ENCODE data around the gene THBS3. TPM values are rescaled to one million over a fixed set of nuclear protein-coding genes. Genes with fewer than 3 reads are reported as not detected.

Gene THBS3
- total and polyA plus RNA-seq, 9 of the 15 experiments (the other 6 are each of a cell fraction or from before 2014, with no cell fraction given), result 0.59 to 8.3 (median 3.2) TPM

DNA sequence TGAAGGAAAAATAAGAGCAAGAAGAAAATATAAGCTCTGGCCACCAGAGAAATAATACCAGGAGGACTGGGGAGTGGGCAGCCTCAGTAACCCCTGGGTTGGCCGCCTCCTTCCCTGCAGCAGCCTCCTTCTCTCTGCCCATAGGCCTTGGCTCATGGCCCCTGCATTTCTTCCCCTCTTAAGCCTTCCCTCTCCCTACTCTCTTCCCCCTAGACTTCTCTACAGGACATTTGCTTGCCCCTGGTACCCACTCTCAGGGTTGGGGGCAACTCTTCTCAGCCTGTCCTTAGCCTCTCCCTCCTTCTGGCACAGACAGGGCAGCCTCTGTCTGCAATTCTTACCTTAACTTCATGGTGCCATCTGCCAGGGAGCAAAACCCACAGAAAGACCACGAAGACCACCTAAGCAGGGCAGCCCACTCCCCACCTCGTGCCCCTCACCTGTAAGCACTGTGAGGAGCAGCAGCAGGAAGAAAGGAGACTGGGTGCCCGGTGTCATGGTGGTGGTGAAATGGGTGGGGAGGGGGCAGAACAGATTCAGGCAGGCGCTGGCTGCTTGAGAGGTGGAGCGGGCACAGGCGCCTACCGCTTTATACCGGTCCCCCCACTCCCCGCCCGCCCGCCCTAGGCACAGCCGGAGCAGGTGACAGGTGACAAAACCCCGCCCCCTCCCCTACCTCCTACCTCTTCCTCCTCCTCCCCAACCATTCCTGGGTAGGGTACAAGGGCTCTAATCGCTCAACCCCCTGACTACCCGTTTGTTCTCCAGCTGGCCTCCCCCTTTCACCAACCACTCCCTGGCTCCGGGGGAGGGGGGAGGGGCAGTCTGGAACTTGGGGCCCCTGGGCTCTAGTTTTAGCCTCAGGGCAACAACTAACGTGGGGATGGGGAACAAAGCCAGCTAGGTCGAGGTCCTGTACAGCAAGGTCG is 15.1 kb downstream of the THBS3 start (continued):
- TF ChIP-seq, protein P1, sequence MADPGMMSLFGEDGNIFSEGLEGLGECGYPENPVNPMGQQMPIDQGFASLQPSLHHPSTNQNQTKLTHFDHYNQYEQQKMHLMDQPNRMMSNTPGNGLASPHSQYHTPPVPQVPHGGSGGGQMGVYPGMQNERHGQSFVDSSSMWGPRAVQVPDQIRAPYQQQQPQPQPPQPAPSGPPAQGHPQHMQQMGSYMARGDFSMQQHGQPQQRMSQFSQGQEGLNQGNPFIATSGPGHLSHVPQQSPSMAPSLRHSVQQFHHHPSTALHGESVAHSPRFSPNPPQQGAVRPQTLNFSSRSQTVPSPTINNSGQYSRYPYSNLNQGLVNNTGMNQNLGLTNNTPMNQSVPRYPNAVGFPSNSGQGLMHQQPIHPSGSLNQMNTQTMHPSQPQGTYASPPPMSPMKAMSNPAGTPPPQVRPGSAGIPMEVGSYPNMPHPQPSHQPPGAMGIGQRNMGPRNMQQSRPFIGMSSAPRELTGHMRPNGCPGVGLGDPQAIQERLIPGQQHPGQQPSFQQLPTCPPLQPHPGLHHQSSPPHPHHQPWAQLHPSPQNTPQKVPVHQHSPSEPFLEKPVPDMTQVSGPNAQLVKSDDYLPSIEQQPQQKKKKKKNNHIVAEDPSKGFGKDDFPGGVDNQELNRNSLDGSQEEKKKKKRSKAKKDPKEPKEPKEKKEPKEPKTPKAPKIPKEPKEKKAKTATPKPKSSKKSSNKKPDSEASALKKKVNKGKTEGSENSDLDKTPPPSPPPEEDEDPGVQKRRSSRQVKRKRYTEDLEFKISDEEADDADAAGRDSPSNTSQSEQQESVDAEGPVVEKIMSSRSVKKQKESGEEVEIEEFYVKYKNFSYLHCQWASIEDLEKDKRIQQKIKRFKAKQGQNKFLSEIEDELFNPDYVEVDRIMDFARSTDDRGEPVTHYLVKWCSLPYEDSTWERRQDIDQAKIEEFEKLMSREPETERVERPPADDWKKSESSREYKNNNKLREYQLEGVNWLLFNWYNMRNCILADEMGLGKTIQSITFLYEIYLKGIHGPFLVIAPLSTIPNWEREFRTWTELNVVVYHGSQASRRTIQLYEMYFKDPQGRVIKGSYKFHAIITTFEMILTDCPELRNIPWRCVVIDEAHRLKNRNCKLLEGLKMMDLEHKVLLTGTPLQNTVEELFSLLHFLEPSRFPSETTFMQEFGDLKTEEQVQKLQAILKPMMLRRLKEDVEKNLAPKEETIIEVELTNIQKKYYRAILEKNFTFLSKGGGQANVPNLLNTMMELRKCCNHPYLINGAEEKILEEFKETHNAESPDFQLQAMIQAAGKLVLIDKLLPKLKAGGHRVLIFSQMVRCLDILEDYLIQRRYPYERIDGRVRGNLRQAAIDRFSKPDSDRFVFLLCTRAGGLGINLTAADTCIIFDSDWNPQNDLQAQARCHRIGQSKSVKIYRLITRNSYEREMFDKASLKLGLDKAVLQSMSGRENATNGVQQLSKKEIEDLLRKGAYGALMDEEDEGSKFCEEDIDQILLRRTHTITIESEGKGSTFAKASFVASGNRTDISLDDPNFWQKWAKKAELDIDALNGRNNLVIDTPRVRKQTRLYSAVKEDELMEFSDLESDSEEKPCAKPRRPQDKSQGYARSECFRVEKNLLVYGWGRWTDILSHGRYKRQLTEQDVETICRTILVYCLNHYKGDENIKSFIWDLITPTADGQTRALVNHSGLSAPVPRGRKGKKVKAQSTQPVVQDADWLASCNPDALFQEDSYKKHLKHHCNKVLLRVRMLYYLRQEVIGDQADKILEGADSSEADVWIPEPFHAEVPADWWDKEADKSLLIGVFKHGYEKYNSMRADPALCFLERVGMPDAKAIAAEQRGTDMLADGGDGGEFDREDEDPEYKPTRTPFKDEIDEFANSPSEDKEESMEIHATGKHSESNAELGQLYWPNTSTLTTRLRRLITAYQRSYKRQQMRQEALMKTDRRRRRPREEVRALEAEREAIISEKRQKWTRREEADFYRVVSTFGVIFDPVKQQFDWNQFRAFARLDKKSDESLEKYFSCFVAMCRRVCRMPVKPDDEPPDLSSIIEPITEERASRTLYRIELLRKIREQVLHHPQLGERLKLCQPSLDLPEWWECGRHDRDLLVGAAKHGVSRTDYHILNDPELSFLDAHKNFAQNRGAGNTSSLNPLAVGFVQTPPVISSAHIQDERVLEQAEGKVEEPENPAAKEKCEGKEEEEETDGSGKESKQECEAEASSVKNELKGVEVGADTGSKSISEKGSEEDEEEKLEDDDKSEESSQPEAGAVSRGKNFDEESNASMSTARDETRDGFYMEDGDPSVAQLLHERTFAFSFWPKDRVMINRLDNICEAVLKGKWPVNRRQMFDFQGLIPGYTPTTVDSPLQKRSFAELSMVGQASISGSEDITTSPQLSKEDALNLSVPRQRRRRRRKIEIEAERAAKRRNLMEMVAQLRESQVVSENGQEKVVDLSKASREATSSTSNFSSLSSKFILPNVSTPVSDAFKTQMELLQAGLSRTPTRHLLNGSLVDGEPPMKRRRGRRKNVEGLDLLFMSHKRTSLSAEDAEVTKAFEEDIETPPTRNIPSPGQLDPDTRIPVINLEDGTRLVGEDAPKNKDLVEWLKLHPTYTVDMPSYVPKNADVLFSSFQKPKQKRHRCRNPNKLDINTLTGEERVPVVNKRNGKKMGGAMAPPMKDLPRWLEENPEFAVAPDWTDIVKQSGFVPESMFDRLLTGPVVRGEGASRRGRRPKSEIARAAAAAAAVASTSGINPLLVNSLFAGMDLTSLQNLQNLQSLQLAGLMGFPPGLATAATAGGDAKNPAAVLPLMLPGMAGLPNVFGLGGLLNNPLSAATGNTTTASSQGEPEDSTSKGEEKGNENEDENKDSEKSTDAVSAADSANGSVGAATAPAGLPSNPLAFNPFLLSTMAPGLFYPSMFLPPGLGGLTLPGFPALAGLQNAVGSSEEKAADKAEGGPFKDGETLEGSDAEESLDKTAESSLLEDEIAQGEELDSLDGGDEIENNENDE (IDR thresholded peaks at IDR 0.05; ENCODE audit: low read depth, low read length), result no peak
- TF ChIP-seq NFE2L1 (tag; IDR thresholded peaks at IDR 0.05; ENCODE audit: borderline replicate concordance, low read depth) (no peak), ETV1 (tag; conservative IDR thresholded peaks at IDR 0.05; ENCODE audit: low read depth) (no peak), BACH1 (tag; IDR thresholded peaks at IDR 0.05) (no peak), HDGF (IDR thresholded peaks at IDR 0.05) (0 out of 2 replicates have a peak, but pooled peaks have one; percentile 31), E2F5 (CRISPR knock-in tag; IDR thresholded peaks at IDR 0.05) (no peak), NCOA4 (IDR thresholded peaks at IDR 0.05; ENCODE audit: partially characterized antibody) (no peak), ASH1L (IDR thresholded peaks at IDR 0.05; ENCODE audit: borderline replicate concordance, low read depth, partially characterized antibody) (no peak), ZNF23 (CRISPR knock-in tag; IDR thresholded peaks at IDR 0.05) (no peak), ZNF263 (CRISPR knock-in tag; IDR thresholded peaks at IDR 0.05; ENCODE audit: borderline replicate concordance) (no peak), PRPF4 (IDR thresholded peaks at IDR 0.05; ENCODE audit: insufficient read depth, low read depth, low read length, poor library complexity, severe bottlenecking) (no peak)
